Endothelial cell of hepatic sinusoid (primary cell): ENCODE results near the gene PSMD5.
"Not testable (repeated sequence)": the region's sequence is repeated elsewhere in the genome, so short reads cannot be mapped to it uniquely, and the experiment has no call there.

Source experiments
- in situ Hi-C: cut with HindIII; loops from 2 replicates; pipeline ENCODE4 v1.10.0; 2017; ENCODE audit warnings: low sequenced_read_pairs

Gene PSMD5

DNA sequence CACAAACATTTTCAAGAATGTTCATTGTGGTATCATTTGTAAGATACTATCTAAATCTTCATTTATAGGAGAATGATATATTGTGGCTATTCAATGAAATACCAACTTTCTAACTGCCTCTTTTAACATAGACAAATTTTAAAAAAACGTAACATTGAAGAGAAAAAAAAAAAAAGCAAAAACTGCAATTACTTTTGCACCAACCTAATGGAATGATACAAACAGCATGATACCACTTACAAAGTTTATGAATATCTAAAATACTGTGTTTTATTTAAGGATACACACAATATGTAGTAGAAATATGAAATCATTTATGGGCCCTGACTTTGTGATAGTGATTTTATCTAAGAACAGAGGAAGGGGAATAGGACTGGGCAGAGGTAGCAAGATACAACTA lies 24.1 kb downstream of the PSMD5 start:
- in situ Hi-C loops = no loop called here

DNA sequence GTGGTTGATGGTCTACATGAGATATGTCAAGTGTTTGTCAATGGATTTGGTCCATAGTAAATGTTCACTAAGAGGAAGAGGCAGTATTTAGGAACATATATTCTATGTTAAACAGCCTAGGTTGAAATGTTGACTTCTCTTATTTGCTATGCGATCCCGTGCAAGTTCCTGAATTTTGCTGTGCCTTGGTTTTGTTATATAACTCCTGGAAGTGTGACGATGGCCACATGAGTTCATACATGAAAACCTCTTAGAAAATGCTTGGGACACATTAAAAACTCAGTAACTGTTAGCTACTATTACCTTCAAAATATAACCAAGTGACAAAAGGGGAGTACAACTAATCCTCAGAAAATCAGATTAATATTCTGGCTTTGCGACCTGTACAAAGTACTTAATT lies 27.6 kb downstream of the PSMD5 start:
- in situ Hi-C loops = no loop called here

DNA sequence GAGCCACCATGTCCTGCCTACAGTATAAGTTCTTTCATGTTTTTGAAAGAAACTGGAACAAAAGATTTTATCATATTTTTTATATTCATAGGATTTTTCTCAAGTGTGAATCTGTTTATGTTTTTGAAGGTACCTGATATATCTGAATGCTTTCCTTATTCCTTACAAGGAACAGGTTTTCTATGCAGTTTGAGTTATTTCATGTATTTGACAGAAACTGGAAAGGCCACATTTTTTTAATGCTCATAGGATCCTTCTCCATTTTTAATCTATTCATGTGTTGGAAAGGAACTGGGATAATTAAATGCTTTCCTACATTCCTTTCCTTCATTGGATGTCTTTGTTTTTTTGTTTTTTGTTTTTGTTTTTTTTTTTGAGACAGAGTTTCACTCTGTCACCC lies 33.8 kb downstream of the PSMD5 start:
- in situ Hi-C loops = no loop called here

- in situ Hi-C loops = no loop called here
Observed at GRCh38 chr9:120807607-120808379, 34.9 kb downstream of the PSMD5 start.

DNA sequence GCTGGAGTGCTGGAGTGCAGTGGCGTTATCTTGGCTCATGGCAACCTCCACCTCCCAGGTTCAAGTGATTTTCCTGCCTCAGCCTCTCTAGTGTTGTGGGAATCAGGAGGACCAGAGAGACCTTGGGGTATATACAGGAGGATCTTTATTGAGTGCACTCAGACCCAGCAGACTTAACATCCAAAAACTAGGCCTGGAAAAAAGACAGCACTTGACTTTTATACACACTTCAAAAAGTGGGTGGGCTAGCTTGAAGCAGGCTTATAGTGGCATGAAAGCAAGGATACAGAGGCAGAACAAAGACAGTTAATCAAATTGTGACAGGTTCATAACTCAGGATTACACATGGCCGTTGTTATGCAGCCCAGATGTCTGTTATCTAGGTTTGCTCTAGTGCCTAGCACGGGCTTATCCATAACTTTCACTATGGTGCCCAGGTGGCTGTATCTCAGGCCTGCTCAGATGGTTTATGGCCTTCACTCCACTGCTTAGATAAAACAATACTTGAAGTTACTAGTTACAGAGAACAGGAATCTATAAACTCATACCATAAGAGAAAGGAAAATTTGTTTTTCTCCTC lies 37.8 kb downstream of the PSMD5 start:
- in situ Hi-C loops = not testable (repeated sequence)

DNA sequence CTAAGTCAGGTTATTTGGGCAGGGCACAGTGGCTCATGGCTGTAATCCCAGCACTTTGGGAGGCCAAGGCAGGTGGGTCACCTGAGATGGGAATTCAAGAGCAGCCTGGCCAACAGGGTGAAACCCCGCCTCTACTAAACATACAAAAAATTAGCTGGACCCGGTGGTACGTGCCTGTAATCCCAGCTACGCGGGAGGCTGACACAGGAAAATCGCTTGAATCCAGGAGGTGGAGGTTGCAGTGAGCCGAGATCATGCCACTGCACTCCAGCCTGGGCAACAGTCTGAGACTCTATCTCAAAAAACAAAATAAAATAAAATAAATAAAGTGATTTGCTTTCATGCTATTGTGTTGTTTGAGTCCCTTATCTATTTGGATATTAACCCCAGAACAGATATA lies 41.3 kb downstream of the PSMD5 start:
- in situ Hi-C loops = no loop called here

DNA sequence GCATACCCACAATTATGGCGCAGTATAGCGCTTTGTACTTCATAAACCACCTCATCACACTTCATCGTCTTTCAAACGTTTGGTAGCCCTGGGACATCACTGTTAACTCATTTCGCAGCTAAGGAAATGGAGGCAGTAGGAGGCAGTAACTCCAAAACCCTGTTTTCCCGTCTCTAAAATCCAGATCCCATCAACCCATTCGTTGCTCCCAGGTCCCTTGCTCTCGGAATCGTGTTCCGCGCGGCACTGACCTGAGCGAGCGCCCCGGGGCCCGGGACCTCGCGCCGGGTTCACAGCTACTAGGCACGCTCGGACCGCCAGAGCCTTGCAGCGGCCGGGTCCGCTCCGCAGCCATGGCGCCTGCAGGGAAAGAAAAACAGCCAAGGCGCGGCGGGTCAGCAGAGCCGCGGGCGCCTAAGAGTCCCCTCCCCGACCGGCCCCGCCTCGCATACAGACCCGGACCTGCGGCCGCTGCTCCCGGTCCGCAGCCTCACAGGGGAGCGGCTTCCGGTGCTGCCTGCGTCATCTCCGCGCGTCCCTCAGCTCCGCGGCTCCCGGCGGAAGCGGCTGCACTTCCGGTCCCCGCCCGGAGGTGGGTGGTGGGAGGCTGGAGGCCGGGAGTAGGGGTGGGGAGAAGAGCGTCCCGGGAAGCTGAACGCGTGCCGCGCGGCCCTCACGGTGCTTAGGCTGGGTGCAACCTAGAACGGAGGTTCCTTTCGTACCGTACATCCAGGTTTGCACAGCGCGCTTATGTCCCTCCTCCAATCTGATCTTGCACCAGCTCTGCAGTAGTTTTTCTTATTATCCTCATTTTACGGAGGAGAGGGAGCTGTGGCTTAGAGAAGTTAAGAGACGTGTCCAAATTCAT lies 49.6 kb downstream of the PSMD5 start, which contains the start of gene FBXW2:
Gene FBXW2 (minus strand): TSS at position 519 of the 868 bp plus-strand sequence. CDS start 5,158 bp downstream, outside the sequence.
- in situ Hi-C loops = no loop called here

- in situ Hi-C loops = no loop called here
Observed at GRCh38 chr9:120791161-120791560, 51.6 kb downstream of the PSMD5 start.

GRCh38 chr9:120787933-120788332 lies 54.8 kb downstream of the PSMD5 start:
- in situ Hi-C loops = no loop called here

DNA sequence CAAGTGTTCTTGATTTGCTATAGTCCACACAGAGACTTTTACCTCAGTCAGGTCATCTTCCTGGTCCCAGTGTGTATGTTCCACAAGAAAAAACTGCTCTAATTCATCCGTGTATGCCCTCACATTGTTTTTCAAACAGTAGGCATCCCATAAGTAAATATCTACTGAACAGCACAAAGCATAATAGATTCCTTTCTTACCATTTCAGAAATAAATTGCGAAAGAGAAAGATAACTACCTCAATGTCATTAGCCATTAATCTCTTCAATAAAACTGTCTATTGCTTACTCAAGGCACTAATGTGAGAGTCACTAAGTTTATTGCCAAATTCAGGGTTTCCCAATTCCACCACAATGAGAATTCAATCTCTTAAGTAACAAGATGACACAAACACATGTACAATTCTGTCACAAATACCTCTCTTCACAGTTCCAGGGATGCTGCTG lies 59.1 kb downstream of the PSMD5 start:
- in situ Hi-C loops = no loop called here

DNA sequence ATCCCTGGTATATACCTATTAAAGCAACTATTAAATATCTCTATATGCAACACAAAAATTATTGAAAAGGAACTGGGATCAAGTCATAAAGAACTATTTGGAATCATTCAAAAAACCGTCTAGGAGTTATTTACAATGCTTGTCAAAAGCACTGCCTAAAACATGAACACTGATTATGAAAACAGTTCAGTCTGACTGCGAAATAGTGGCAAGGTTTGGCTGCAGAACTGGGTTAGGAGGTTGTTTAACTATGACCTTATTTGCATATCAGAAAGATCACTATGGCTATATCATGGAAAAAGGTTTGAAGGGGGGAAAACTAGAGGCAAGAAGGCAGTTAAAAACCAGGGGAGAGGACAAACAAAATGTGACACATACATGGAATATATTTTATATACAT lies 61.5 kb downstream of the PSMD5 start:
- in situ Hi-C loops = no loop called here

GRCh38 chr9:120780367-120780766 lies 62.4 kb downstream of the PSMD5 start:
- in situ Hi-C loops = no loop called here

GRCh38 chr9:120779227-120779626 lies 63.5 kb downstream of the PSMD5 start:
- in situ Hi-C loops = no loop called here

- in situ Hi-C loops = no loop called here
Observed at GRCh38 chr9:120778758-120779157, 64.0 kb downstream of the PSMD5 start.

DNA sequence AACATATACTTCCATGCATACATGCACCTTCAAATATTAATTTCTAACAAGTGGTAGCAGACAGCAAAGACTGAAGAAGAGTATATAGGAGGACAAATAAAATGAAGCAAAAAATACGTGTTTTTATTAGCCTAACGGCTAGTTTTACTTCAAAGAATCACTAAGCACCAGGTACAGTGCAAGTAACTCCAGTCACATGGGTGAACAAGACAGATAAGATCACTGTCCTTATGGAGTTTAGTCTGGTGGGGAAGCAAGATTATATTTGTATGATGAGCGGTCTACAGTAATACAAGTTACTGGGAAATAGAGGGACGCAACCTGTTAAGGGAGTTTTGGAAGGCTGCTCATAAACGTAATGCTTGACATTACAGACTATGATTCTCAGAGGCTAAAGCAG lies 65.5 kb downstream of the PSMD5 start:
- in situ Hi-C loops = no loop called here

- in situ Hi-C loops = no loop called here
Observed at GRCh38 chr9:120776788-120777187, 65.9 kb downstream of the PSMD5 start.

DNA sequence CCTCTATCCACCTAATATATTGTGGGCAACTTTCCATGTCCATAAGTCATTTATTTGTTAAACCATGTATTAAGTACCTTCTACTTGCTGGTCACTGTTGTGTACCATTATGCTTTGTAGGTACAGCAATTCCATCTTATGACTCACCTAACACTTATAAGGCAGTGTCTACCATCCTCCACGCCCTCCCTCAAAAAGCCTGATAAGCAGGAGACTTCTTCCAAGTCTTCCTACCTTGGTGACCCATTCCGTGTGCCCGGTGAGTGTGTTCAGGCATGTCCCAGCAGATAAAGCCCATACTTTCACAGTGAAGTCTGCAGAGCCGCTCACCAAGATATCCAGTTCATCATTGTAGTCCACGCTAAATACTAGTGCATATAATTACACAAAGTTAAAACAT lies 66.9 kb downstream of the PSMD5 start:
- in situ Hi-C loops = no loop called here

DNA sequence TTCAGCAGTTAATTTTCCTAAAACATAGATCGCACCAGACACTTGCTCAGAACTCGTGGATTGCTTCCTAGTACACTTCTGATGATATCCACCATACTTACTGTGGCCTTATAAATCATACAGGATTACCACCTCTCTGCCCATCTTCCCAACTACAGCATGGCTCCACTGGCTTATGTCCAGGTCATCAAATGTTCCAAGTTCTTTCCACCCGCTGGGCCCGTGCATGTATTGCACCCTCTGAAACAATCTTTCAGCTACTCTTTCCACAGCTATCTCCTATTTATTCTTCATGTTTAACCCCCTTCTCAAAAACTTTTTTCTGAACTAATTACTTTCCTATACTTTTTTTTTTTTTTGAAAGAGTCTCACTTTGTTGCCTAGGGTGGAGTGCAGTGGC lies 68.0 kb downstream of the PSMD5 start:
- in situ Hi-C loops = no loop called here

GRCh38 chr9:120773256-120773655 lies 69.5 kb downstream of the PSMD5 start:
- in situ Hi-C loops = no loop called here

- in situ Hi-C loops = no loop called here
Observed at GRCh38 chr9:120770931-120771330, 71.8 kb downstream of the PSMD5 start.

DNA sequence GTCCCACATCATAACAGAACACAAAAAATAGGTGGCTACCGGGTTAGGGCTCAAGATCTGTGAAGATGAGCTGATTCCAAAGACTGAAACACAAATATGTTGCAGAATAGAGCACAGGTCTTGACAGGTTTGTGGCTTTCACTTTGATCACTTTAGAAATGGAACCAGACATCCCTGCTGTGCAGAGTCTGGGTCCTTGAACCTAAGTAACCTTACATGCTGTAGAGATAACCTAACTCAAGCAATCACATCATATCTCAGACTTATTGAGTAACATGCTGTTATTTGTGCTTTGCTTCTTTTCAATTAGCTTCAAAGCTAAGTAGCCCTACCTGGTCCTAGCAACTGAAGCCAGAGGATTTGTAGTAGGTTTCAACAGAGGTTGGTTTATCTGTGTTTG lies 73.8 kb downstream of the PSMD5 start:
- in situ Hi-C loops = no loop called here

DNA sequence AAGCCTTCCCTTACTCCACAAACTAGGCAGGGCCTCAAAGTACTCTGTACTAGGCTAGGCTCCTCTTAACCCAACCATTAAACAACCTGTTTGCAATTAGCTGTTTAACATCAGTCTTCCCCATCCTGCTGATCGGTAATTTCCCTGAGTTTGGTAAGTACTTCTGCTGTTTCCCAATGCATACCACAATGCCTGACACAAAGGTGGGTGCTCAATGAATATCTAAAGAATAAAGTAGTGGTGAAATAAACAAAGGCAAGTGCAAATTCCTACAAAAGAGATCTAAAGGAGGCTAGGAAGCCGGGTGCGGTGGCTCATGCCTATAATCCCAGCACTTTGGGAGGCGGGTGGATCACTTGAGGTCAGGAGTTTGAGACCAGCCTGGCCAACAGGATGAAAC lies 74.5 kb downstream of the PSMD5 start:
- in situ Hi-C loops = no loop called here
